Right kidney (tissue), 1 donor: ENCODE measurements around the gene HSPB1.
A peak's percentile ranks its signal among the peaks of the same experiment; 100 is the strongest.
"Not testable (repeated sequence)": the region's sequence is repeated elsewhere in the genome, so short reads cannot be mapped to it uniquely, and the experiment has no call there.

Experiments
- DNase-seq: peaks from one replicate; pipeline ENCODE4 v3.0.0-alpha.2; 2016

The HSPB1 gene

DNA sequence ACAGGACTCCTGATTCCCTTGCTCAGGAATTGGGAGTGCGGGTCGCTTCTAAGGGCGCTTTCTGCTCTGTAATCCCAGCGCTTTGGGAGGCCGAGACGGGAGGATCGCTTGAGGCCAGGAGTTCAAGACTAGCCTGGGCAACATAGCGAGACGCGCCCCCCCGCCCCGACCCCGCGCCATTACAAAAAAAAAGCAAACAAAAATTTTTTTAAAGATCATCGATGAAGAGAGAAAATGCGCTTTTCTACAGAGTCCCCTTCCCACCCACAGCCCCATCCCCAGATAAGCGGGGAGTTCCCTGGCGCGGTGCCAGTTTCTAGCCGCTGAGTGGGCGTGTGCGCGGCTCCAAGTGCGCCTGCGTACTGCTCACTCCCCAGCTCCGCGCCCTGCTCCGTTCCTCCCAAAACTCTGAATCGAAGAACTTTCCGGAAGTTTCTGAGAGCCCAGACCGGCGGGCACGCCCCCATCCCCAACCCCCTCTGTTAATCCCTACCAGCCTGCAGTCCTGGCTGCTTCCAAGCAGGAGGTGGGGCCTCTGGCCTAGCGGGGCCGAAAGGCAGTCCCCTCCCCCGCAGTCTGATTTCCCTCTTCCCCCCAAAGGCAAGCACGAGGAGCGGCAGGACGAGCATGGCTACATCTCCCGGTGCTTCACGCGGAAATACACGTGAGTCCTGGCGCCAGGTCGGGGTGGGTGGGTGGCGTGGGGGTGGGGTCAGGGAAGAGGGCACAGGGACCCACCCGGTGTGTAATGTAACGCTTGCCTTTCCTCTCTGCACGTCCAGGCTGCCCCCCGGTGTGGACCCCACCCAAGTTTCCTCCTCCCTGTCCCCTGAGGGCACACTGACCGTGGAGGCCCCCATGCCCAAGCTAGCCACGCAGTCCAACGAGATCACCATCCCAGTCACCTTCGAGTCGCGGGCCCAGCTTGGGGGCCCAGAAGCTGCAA, 1.0 kb downstream of the HSPB1 start:
- peak; percentile 87 for DNase-seq

DNA sequence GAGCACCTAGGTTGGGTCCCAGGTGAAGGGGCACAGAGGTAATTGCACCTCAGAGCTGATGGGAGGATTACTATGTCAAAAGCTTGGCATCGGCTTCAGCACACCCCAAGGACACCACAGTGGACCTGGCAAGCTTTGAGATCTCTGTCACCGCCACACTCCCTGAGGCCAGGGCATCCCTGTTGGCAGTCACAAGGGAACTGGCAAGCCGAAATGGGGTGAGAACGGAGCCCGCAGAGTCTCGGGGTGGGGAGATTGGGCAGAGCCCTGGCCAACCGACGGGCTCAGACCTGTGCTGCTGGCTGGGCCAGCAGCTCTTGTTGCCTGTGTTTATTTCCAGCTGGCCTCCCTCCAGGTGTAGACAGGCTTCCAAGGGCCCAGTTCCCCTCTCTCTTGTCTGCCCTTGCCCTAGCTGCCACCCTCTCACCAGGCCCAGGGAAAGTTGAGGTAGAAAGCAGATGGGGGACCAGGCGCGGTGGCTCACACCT, 2.5 kb downstream of the HSPB1 start:
- no peak for DNase-seq

DNA sequence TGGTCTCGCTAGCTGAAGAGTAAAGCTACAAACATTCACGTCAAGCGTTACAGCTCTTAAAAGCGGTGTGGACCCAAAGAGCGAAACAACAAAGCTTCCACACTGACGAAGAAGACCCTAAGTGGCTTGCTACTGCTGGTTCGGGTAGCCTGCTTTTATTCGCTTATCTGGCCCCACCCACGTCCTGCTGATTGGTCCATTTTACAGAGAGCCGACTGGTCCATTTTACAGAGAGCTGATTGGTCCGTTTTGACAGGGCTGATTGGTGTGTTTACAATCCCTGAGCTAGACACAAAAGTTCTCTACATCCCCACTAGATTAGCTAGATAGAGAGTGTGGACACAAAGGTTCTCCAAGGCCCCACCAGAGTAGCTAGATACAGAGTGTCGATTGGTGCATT, 6.4 kb downstream of the HSPB1 start:
- DNase-seq, result not testable (repeated sequence)

DNA sequence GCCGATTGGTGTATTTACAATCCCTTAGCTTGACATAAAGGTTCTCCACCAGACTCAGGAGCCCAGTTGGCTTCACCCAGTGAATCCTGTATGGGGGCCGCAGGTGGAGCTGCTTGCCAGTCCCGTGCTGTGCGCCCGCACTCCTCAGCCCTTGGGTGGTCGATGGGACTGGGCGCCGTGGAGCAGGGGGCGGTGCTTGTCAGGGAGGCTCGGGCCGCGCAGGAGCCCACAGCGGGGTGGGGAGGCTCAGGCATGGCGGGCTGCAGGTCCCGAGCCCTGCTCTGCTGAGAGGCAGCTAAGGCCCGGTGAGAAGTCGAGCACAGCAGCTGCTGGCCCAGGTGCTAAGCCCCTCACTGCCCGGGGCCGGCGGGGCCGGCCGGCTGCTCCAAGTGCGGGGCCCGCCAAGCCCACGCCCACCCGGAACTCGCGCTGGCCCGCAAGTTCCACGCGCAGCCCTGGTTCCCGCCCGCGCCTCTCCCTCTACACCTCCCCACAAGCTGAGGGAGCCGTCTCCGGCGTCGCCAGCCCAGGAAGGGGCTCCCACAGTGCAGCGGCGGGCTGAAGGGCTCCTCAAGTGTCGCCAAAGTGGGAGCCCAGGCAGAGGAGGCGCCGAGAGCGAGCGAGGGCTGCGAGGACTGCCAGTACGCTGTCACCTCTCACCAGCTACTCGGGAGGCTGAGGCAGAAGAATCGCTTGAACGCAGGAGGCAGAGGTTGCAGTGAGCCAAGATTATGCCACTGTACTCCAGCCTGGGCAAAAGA, 7.0 kb downstream of the HSPB1 start:
- DNase-seq, result not testable (repeated sequence)

DNA sequence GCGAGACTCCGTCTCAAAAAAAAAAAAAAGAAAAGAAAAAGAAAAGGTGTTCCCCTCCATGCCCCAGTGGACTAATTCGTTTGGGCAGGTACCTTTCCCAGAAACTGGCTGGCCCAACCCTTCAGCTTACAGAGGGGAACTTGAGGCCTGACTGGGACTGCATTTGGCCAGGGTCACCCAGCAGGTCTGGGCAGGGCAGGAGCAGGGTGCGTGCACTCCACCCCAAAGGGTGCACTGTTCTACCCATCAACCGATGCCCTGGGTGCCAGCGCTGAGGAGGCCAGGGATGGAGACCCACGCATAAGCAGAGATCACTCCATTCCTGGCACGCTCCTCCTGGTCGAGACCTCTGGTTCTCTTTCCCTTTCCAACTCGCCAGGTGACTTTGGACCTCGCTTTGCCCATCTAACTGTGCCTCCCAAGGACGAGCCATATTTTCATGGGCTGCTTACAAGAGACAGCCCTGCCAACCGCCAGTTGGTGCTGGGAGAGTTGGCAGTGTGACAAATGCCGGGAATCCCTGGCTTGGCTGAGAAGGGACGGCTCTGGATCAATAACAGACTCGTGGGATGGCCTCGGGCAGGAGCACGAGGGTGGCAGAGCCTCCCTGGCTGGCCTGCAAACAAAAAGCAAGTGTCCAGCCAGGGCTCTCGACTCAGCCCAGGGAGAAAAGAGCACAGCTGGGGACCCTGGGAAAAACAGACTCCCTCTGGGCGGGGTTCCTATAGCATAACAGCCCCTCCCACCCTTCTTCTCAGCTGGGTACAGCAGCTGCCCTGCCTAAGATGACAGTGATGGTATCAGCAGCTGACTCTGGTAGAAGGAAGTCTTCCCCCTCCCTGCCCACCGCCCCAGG, 7.9 kb downstream of the HSPB1 start:
- no peak for DNase-seq

DNA sequence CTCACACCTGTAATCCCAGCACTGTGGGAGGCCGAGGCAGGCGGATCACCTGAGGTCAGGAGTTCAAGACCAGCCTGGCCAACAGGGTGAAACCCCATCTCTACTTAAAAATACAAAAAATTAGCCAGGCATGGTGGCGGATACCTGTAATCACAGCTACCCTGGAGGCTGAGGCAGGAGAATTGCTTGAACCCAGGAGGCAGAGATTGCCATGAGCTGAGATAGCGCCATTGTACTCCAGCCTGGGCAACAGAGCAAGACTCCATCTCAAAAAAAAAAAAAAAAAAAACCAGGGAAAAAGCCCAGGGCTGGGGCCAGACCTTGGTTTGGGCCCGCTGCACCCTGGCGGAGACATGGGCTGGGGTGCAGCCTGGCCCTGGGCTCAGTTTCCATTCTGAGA, 9.4 kb downstream of the HSPB1 start:
- not testable (repeated sequence) for DNase-seq

DNA sequence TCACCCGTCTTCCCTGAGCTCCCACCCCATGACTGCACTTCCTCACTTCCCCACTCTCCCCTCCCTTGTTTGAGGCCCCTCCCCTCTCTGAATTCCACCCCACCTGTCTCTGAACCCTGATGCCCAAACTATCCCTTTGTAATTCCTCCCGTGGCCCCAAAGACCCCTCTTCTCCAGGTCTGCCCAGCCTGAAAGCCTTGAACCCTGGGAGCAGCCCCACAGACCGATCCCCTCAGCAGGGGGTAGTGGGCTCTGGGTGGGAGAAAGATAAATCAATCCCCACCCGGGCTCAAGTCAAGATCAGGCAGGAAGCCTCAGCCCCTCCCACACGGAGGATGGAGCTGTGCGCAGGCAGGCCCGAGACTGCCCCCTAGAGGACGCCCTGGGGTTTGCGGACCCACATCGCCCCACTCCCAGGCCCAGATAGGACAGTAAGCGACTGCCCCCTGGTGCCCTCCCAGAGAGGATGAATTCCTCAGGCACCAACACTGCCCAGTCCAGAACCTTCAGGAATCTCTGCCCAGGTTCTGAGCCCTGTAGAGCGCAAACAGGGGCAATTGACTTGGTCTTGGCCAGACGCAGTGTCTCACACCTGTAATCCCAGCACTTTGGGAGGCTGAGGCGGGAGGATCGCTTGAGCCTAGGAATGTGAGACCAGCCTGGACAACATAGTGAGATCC, 11.7 kb downstream of the HSPB1 start:
- peak; percentile 81 for DNase-seq

DNA sequence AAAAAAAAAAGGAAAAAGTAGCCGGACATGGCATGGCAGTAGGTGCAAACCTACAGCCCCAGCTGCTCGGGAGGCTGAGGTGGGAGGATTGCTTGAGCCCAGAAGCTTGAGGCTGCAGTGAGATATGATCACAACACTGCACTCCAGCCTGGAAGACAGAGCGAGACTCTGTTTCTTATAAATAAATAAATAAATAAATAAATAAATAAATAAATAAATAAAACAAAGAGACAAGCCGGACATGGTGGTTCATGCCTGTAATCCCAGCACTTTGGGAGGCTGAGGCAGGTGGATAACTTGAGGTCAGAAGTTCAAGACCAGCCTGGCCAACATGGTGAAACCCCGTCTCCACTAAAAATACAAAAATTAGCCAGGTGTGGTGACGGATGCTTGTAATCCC, 12.3 kb downstream of the HSPB1 start:
- not testable (repeated sequence) for DNase-seq

DNA sequence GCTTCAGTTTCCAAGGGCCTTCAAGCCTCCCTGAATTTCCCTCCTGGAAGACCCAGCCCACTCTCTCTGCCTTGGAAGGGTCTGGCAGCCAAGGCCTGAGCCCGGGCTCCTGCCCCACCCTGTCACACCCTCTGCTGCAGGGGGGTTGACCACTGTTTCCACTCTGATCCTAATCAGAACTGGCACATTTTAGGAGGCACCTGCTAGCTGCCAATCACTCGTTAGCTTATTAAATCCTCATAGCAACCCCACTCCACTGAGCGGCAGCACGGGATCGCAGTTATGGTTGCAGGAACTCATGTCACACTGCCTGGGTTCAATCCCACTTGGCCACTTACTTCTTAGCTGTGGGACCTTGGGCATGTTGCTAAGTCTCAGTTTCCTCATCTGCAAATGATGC, 12.9 kb downstream of the HSPB1 start:
- no peak for DNase-seq

DNA sequence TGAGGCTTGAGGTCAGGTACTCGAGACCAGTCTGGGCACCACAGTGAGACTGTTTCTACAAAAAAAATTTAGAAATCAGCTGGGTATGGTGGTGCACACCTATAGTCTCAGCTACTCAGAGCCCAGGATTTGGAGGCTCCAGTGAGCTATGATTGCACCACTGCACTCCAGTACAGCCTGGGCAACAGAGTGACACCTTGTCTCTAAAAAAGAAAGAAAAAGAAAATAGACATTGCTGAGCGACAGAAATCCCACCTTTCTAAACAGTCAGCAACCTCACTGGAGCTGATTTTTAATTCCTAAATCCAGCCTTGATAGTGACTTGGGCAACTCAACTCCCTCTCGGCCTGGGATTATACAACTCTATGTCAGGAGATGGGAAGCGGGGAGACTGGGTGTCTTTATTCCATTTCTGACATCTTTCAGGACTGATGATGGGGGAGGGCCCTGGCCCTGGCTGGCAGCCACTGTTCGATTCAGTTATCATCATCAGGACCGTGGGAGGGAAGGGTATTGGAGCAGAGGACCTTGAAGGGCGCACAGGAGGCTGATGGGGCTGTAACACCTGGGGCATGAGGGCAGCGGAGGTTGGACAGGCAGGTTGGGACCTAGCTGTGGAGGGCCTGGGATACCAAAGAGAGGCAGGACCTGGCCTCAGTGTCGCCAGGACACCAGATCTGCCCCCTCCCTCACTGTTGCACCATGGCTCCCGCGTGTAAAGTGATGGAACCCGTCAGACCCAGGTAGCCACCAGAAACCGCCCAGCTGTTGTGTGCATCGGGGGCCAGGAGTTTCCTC, 14.7 kb downstream of the HSPB1 start:
- DNase-seq, result no peak

DNA sequence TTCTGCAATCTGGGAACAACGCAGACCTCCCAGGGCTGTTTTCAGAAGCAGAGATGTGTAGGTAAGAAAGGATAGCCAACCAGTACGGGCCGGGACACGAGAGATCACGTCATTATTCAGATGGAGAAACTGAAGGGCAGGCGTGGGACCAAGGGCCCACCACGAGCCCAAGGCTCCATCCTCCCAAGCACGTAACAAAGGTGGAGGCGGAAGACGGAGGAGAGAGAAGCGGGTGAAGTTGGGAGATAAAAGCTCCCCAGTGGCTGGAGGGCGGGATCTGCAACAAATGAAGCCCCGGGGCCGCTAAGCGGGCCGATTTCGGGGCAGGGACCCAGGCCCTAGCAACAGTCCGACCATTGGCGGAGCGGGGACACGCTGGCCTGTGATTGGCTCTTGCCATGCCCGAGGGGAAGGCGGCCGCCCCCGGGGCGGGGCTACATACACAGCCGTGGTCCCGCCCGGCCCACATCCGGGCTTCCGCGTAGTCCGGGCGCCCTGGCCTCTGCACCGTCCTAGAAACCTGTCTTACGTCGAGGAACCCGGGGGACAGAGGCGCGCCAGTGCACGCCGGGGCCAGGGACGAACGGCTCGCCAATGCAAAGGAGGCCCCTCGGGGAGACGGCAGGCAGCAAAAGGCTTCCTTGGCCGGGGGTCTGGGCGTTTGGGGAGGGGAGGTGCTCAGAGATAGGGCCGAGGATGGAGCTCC, 15.5 kb downstream of the HSPB1 start:
- peak; percentile 93 for DNase-seq

DNA sequence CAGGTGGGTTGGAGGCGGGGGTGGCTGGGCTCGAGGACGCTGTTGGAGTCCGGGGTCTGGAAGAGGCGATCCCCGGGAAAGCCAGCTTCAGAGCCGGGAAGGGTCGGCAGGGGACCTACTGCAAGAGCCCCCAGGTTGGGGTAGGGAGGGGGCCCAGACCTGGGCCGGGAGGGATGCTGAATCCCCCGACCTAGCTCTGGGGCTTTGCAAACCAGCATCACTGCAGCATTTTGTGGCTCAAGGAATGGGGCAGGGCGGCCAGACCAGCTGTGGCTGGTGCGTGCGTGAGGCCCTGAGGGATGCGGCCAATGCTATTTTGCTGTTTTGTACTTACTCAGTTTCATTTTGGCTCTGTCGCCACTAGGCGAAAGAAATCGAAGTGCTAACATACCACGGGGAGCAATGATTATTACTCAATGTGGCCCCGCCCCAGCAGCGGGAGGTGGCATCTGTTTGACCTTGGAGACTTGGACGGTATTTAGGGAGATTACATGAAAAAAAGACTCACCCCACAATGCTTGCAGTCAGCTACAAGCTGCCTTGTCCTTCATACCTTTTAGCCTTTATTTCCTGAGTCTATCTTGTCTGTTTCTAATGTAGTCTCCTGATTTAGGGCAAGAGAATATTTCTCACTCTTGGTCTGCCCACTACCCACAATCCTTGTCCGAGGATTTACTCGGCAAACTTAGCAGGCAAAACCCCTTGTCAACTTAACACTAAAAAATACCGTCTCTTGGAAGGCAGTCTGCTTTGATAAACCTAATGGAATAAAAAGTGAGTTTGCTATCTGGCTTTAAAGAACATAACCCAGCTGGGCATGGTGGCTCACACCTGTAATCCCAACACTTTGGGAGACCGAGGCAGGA, 16.2 kb downstream of the HSPB1 start:
- DNase-seq, result no peak

DNA sequence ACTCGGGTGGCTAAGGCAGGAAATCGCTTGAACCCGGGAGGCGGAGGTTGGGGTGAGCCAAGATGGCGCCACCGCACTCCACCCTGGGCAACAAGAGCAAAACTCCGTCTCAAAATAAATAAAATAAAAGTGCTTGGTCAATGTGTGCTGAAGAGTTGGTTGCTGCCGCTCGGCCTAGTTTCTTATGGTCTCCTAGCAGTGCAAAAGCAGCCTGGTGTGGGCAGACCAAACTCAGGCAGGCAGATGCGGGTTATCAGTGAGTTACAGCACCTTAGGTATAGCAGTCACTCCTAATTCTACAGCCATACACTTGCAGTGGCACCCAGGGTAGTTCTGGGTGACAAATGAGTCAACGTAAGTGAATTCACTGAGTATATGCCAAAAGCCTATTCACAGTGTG, 22.6 kb downstream of the HSPB1 start:
- DNase-seq, result no peak

DNA sequence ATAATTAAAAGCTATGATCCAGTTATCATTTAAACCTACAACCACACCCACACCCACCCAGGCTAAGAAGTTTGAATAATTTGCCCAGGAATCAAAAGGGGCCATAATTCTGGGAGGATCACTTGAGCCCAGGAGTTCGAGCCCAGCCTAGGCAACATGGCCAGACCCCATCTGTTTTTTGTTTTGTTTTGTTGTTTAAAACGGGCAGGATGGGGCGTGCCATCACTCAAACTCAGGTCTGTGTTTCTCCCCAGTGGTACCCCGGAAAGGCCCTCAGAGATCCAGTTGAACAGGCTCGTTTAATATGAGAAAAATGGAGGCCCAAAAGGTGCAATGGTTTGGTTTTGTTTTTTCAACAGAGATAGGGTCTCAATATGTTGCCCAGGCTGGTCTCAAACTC, 23.3 kb downstream of the HSPB1 start:
- DNase-seq, result no peak

DNA sequence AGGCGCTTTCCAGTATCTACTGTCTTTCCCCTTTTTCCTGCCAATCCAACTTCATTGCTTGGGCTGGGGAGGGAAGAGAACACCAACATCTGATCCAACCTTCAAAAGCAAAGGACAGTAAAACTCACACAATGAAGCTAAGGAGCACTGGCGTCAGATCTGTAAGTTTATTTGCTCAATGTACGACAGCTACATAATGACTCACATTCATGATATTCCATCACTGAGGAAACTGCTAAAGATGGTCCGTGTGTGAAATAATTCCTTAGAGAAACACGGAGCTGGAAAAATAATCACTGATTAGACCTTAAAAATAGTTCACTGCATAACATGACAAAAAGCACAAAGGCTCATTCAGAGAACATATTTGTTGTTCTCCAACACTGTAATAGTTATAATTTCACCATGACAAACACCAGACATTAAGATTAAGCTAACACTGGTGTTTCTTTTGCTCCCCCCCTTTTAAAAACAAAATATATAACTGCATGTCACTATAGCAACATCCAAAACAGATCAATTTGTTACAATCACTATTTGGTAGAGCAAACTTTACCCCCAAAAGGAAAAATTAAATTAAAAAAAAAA, 24.3 kb downstream of the HSPB1 start:
- no peak for DNase-seq

DNA sequence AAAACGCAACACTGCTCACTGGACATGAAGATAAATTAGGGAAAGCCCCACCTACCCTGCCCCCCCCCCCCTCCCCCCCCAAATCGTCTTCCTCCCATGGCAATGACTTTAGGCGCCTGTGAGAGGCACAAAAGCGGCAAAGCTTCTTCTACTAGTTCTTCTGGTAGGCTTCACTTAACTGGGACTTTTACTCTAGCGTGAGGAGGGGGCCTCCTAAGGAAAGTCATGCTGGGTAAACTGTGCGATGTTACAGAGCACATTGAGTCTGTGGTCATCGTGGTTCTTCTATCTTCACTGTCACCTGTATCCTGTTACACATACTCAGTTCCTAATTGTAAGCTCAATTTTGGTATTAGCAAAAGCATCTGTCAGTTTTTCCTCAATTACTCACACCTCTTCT, 25.1 kb downstream of the HSPB1 start:
- no peak for DNase-seq

DNA sequence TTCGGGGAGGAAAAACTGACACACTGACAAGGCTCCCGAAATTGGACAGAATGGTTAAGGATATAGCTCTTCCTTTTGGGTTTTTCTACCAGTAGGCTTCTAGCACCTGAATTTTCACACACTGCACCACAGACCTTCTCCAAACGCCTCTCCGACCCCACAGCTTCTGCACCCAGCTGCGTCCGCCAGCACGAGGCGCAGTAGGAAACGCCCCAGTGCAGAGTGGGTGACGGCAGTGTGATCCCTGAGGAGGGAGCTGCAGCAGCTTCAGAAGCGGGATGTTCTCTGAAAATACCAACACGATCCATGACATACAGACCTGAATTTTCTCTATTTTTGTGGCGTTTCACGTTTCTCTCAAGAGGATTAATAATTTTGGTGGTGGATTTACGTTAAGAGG, 25.9 kb downstream of the HSPB1 start:
- DNase-seq, result no peak

DNA sequence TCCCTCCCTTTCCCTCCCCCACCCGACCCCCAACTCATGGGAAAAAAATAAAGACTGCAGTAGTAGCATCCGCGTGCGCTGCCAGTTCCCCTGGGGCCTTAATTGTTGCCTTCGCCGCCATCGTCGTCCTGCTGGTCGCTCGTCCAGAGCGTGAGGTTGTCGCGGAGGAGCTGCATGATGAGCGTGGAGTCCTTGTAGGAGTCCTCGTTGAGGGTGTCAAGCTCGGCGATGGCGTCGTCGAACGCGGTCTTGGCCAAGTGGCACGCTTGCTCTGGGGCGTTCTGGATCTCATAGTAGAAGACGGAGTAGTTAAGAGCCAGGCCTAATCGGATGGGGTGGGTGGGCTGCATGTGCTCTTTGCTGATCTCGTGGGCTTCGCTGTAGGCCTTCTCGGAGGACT, 27.0 kb downstream of the HSPB1 start:
- no peak for DNase-seq

DNA sequence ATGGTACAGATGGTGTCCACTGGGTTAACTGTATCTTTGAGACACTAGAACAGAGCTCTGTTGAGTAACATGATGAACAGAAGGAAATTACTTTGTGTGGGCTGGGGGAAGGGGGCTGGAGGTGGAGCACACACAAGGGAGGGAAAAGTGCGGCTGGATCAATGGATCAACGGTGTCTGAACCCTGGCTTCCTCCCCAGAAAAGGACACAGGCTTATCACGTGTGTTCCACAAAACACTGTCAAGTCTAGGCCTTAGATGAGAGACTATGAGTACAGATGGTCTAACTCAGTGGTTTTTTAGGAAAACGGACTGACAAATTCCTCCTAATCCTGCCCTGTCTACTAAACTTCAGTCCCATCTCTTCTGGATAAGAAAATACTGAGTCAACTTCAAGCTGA, 27.8 kb downstream of the HSPB1 start:
- DNase-seq, result no peak
